DMS 273 treated with DMSO at 0.1 percent for 48 hours (cell line): ENCODE measurements around the gene ADAMTS2.

Experiments used
- DNase-seq: peaks from one replicate; lab custom pipeline; 2025; lab: John Stamatoyannopoulos, UW

ADAMTS2 gene

DNA sequence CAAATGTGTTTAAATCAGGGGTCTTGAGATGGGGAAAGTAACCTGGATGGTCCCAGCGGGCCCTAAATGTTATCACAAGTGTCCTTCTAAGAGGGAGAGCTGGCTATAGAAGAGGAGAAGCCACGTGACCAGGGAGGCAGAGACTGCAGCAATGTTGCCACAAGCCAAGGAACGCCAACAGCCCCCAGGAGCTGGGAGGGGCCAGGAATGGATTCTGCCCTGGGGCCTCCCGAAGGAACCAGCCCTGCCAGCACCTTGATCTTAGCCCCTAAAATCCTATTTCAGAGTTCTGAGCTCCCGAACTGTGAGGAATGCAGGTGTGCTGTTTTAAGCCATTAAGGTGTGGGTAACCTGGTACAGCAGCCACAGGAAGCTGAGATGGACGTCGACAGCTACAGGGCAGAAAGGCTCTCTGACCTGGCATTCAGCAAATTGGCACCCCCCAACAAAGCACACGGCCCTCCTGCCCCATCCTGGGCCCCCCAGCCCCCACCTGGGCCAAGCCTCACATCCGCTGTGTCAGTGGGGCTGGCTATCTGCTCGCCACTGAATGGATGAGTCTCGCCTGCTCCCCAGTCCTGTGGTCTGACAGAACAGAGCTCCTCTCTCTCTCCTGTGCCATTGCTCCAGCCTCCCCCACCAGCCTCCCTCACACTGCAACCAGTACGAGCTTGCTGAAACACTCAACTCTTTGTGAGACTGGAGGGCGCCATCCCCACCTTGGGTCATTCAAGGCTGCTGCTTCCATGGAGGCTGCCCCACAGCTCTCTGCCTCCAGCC lies 78.8 kb downstream of the ADAMTS2 start:
- DNase-seq: no peak

- DNase-seq: no peak
These were observed 79.6 kb downstream of the ADAMTS2 start for GRCh38 chr5:179265514-179266290.

GRCh38 chr5:179264783-179265513 lies 80.3 kb downstream of the ADAMTS2 start:
- no peak for DNase-seq

DNA sequence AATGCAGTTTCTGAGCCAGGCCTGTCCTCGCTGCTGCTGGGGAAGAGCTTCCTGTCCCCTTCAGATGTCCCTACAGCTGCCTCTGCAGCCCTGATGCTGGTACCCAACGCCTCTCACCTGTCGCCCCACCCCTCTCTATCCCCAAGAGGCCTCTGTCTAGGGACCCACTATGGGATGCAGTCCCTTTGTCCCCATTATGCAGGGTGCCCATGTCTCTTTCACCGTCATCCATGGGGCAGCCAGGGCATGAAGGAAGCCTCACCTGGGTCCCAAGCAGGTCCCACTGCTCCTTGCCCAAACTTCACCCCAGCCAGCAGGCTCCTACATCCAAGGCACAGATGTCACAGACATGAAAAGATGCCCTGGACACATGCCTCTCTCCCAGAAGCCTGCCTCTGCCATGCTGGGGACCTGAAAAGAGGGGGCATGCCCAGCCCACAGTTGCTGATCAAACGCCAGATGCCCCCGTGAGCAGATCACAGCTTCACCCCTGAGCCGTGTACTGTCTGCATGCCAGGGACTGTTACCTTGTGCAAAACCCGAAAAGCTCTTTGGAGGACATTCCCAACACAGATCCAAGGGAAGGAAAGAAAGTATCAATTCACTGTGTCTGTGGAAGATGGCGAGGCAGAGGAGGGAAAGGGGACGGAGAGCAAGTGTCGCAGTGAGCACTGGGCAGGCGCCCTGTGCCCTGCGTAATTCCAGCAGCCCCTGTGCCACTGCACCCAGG lies 81.0 kb downstream of the ADAMTS2 start:
- no peak for DNase-seq

DNA sequence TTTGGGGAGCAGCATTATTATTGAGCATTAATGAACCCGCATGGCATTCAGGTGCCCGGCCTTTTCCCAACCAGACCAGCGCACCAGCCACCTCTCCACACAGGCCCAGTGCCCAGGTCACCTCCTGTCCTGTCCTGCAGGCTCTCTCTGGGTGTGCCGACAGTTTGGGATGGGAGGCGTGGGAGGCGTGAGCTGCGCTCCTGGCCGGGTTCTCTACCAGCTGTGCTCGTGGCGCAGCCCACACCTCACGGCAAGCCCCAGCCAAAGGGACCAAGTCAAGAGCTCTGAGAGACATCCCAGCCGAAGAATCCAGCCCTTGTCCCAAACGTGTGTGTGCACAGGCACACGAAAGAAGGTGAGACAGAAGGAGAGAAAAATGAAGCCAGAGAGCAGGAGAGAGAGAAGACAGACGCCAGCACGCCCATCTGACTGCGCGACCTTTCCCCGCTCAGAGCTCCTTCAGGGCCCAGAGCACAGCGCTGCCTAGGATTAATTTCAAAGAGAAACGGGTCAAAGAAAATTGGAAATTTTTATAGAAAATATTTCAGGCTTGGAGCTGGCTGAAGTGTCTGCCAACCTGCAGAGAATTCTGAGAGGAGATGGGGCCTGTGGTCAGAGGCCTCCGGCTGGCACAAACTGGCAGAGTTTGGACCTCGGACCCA lies 81.7 kb downstream of the ADAMTS2 start:
- no peak for DNase-seq

GRCh38 chr5:179262126-179262920 lies 82.9 kb downstream of the ADAMTS2 start:
- no peak for DNase-seq

DNA sequence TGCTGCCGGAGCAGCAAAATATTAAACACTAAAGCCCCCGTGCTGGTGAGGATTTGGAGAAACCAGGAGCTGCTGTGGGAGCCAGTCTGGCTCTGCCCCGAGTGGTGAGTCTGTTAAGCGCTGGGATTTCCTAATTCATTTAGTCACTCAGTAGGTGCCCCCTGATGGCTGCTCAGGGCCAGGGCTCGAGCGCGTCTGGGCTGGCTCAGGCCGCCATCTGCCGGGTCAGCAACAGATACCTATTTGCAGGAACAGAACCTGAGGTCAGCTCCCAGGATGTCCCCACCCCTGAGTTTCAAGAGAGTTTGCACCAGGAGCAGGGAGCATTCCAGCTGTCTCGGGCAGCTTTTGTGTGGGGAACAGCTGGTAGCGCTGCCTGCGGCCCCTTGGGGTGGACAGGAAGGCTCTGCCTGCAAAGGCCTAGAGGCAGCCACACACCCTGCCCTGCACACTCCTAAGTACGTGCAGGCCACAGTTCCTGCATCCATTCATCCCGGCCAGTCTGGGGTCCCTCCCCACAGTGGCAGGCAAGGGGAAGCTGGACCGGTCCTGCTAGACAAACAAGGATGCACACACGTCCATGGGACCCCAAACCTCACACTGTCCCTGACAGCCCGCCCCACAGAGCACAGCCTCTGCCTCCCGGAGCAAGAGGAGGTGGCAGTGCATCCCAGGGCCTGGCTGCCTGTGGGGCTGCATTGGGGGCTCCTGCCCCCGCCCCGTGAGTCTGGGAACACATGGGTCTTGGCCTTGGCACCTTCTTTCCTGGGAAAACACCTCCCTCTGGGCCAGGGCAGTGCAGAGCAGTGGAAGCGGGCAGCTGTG lies 83.7 kb downstream of the ADAMTS2 start:
- DNase-seq: no peak

GRCh38 chr5:179260324-179261070 lies 84.8 kb downstream of the ADAMTS2 start:
- DNase-seq: no peak

DNA sequence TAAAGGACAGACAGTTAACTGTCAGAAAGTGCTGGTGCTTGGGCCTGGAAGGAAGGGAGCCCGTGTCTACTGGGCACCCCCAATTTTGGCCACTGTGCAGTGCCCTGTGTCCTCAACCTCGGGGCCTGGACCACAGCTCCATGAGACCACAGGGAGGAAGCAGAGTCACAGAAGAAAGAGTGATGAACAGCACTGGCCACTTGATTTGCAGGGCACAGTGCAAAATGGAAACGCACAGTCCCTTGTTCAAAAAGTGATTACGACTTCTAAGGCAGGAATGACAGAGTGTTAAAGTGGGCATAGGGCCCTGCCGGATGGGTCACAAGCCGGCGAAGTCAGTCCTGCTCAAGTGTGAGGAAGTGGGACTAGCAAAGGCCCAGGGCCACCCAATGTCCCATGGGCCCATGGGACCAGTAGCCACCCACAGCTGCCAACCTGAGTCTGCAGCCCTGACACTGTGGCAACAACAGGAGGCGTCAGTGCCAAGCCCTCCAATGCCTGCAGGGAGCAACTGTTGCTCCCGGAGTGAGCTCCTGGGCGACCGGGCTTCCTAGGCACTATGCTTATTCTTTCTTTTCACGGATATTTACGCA lies 85.4 kb downstream of the ADAMTS2 start:
- no peak for DNase-seq

DNA sequence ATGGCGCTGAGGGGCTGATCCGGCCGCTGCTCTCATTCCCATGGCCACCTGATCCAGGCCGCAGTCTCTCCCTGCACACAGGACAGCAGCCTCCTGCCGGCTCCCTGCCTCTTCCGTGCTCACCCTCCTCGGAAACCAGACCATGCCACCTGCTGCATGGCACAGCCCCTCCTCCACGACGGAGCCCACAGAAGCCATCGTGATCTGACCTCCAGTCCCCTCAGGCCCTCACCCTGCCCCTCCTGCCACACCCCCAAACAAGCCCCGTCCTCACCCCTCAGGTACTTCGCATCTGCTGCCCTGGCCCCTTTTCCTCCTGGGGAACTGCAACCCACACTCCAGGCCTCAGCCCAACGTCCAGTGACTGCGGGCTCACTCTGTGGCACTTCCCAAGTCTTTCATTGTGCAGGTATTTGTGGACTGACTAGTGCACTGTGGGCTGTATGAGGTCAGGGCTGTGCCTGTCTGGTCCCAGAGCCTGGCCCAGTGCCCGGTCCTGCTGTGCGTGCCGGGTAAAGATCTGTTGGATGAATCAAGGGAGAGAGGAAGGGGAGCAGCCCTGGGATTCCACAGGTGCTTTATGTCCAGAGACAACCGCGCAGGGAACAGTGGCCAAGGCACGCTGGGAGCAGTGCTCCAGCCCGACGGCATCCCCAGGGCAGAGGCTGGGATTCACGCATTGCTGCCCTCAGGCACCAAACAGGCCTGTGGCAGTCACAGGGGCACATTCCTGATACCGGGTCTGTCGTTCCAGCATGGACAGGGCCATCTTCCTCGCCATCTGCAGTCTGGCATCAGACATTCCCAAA lies 86.1 kb downstream of the ADAMTS2 start:
- no peak for DNase-seq

- DNase-seq: no peak
These were observed 87.0 kb downstream of the ADAMTS2 start for GRCh38 chr5:179258001-179258921.

DNA sequence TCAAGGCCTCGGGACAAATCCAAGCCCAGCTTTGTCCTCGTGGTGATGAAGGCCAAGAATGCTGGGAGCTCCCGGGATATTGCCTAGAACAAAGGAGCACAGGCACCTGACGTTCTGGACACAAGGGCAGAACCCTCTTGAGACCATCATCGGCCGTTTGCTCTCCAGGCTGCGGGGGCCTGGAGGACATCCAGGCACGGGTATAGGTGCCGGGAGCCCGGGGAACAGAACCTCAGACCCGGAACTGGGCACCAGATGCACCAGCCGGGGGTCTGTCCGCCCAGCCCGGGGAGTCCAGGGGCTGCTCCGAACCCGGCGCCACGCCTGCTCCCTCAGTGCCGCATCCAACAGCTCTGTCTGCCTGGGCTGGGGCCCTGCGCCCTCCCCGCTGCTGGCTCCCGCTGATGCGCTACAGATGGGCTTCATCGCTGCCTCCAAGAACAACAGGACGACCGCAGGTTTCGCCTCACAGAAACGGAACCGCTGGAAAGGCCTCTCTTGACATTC lies 88.0 kb downstream of the ADAMTS2 start:
- no peak for DNase-seq

- no peak for DNase-seq
These were observed 88.7 kb downstream of the ADAMTS2 start for GRCh38 chr5:179256328-179257175.

- no peak for DNase-seq
These were observed 89.5 kb downstream of the ADAMTS2 start for GRCh38 chr5:179255527-179256327.
